Measurements from ENCODE around the gene MAP3K19.
"Not testable (repeated sequence)": the region's sequence is repeated elsewhere in the genome, so short reads cannot be mapped to it uniquely, and the experiment has no call there.

MAP3K19 gene

GRCh38 chr2:135052997-135053474 lies 5.8 kb upstream of the MAP3K19 start:
- DNase-seq (ENCODE audit: low read depth, low spot score): no peak

DNA sequence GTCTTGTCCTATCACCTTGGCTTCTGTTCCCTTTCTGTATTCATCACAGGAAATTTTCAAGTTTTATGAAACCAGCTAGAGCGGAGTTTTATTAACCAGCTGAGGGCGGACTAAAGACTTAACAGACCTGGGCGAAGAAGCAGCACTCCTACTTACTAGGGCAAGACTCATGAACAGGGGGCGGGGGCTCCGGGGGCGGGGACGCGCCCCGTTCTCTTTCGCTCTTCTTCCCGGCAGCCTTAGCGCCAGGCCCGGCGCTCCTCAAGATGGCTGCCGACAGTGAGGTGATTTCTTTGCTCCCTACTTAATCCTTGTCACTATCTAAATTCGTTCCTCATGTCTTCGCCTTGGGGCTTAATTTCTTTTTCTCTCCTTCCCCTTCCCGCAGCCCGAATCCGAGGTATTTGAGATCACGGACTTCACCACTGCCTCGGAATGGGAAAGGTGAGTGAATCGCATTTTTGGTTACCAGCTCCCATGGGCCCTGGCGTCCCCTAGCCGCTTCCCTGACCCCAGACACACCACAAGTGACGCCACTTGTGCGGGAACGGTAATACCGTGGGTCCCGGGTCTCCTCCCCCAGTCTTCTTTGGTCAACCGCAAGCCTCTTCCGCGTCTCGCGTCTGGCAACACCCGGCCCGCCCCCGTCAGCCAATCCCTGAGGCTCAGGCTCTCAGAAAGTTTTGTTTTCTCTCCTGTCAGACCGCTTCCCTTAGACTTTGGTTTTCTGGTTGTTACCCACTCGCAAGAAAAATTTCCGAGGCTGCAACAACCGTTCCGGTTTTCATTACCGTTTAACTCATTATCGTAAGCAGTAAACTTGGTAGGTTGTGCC lies 5.0 kb upstream of the MAP3K19 start, which contains the start of gene RAB3GAP1:
Gene RAB3GAP1, plus strand, starts transcription at position 251 of the 835 bp plus-strand sequence. Its CDS starts 16 bp downstream, at position 267.
- peak; percentile 25 for DNase-seq (ENCODE audit: low read depth, low spot score)

DNA sequence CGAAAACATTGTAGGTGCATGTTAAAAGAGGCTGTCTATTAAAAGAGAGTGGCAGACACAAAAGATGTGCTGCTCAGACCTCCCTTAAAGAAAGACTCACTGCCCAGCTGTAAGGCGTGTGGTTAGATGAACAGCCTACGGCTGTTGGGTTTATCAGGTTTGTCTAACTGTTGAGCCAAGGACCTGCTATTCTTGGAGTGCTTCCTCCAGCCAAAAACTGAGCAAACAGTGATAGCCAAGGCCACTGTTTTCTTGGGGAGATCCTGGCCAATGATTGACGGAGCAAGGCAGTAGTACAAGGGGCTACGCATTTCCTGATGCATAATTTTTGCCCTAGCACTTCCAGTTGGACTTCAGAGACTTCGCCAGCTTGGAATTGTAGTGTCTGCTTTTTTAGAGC lies 3.4 kb upstream of the MAP3K19 start:
- DNase-seq (ENCODE audit: low read depth, low spot score): no peak

- DNase-seq (ENCODE audit: low read depth, low spot score): no peak
Measured at GRCh38 chr2:135050132-135050531, 2.9 kb upstream of the MAP3K19 start.

- DNase-seq (ENCODE audit: low read depth, low spot score): no peak
Measured at GRCh38 chr2:135048122-135048521, 875 bp upstream of the MAP3K19 start.

DNA sequence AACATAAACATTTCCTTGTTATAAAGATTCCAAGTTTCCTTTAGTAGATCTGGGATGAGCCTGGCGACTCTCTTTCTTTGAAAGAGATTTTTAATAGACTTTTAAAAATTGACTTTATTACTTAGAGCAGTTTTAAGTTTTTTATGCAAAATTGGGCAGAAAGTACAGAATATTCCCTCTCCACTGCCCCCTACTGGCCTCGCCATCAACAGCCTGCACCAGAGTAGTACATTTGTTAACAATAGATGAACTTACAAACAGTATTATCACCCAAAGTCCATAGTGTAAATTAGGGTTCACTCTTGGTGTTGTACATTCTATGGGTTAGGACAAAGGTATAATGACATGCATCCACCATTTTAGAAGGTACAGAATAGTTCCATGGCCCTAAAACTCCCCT lies 3.9 kb downstream of the MAP3K19 start:
- DNase-seq (ENCODE audit: low read depth, low spot score): no peak

GRCh38 chr2:135037831-135038230 lies 9.4 kb downstream of the MAP3K19 start:
- DNase-seq (ENCODE audit: low read depth, low spot score): no peak

DNA sequence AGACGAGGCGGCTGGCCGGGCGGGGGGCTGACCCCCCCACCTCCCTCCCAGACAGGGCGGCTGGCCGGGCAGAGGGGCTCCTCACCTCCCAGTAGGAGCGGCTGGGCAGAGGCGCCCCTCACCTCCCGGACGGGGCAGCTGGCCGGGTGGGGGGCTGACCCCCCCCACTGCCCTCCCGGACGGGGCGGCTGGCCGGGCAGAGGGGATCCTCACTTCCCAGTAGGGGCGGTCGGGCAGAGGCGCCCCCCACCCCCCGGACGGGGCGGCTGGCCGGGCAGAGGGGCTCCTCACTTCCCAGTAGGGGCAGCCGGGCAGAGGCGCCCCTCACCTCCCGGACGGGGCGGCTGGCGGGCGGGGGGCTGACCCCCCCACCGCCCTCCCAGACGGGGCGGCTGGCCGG lies 14.0 kb downstream of the MAP3K19 start:
- not testable (repeated sequence) for DNase-seq (ENCODE audit: low read depth, low spot score)

DNA sequence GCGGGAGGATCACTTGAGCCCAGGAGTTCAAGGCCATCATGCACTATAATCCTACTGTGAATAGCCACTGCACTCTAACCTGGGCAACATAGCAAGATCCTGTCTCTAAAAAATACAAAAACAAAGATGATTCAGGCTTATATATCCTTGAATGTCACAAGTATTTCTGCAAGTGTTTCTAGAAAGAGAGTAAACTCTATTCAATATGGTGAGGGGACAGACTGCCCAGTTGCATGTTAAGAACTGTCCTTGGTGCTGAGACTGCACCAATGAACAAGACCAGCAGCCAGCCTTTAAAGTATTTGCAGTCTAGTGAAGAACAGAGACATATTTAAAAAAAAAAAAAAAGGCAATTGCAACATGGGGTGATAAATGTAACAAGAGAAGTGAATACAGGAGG lies 16.4 kb downstream of the MAP3K19 start:
- no peak for DNase-seq (ENCODE audit: low read depth, low spot score)

DNA sequence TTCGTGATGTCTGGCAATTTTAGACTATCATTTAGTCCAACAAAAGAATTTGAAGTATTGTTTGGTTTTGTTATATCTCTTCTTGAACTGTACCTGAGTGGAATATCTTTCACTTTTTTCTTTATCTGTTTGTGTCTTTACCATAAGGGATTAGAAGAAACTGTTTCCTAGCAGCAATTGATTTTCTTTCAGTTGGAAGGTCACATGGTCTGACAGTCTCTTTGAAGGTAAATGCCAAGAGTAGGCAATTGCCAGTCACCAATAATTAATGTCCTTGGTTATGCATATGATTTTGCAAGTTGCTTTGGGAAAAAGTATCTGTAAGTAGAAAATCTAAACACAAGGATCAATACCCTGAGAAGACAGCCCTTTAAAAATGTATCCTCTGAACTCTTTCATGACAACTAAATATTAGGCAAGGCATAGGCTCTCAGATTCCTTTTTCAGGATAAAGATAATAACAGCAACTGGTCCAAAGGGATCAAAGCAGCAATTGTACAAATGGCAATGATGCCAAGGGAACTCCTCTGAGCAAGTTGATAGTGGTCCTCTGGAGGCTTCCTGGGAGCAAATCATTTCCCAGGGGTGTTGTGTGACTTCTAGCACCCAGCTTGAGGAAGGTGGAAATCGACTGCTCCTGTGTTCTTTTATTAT lies 17.6 kb downstream of the MAP3K19 start:
- no peak for DNase-seq (ENCODE audit: low read depth, low spot score)

- no peak for DNase-seq (ENCODE audit: low read depth, low spot score)
Measured at GRCh38 chr2:135023886-135024485, 23.3 kb downstream of the MAP3K19 start.

GRCh38 chr2:135022952-135023880 lies 24.0 kb downstream of the MAP3K19 start:
- no peak for DNase-seq (ENCODE audit: low read depth, low spot score)

GRCh38 chr2:135021618-135022017 lies 25.6 kb downstream of the MAP3K19 start:
- DNase-seq (ENCODE audit: low read depth, low spot score): no peak

- no peak for DNase-seq (ENCODE audit: low read depth, low spot score)
Measured at GRCh38 chr2:135011633-135012032, 35.6 kb downstream of the MAP3K19 start.

DNA sequence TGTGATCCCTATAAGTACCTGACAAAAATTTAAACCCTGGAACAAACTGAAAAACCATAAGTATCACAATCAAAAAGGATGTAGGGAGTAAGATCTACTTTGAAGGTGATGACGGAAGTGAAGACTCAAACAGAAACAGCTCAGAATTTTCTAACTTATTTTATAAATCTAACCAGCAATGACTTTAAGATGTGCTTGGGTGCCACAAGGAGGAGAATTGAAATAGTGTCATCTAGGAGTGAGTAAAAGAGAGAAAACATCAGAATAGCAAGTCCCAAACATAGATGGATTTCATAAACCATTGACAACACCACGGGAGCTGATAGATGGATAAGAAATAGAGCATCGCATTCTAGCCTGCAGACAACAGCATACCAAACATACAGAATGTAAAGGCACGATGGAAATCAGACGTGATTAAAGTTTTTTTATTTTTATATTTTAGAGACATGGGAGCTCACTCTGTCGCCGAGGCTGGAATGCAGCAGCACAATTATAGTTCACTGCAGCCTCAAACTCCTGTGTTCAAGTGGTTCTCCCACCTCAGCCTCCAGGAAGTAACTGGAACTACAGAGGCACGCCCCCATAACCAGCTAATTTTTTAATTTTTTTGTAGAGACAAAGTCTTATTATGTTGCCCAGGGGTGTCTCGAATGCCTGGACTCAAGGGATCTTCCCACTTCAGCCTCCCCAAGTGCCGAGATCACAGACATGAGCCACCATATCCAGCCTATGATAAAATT lies 36.9 kb downstream of the MAP3K19 start:
- no peak for DNase-seq (ENCODE audit: low read depth, low spot score)

GRCh38 chr2:135009339-135009738 lies 37.9 kb downstream of the MAP3K19 start:
- no peak for DNase-seq (ENCODE audit: low read depth, low spot score)

DNA sequence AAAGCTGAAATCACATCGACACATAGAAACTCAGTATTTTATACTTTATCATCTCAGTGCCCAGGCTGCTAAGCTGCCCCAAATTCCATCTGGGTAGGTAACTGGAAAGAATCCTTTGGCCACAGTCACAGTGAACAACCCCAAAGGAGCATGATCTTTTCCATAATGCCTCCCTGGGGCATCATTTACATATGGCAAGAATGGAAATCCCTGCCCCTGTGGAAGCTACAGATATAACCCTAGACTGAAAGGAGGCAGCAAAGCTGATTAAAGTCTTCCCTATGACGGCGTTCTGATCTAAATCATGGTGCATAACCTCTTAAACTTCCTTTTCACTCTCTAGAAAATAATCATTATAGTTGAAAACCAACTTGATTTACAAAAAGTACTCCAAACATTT lies 41.5 kb downstream of the MAP3K19 start:
- DNase-seq (ENCODE audit: low read depth, low spot score): no peak

GRCh38 chr2:135004005-135004746 lies 43.1 kb downstream of the MAP3K19 start:
- DNase-seq (ENCODE audit: low read depth, low spot score): peak; percentile 13

DNA sequence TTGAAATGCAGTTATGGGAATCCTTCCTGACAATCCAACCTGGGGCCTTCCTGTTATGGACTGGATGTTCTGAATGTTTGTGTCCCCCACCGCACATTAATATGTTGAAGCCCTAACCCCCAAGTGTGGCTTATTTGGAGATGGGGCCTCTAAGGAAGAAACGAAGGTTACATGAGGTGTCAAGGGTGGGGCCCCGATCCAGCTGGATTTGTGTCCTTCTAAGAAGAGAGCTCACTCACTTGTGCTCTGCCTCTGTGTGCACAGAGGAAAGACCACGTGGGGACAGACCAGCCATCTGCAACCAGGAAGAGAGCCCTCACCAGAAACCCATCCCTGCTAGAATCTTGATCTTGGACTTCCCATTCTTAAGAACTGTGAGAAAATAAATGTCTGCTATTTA lies 44.4 kb downstream of the MAP3K19 start:
- DNase-seq (ENCODE audit: low read depth, low spot score): no peak

DNA sequence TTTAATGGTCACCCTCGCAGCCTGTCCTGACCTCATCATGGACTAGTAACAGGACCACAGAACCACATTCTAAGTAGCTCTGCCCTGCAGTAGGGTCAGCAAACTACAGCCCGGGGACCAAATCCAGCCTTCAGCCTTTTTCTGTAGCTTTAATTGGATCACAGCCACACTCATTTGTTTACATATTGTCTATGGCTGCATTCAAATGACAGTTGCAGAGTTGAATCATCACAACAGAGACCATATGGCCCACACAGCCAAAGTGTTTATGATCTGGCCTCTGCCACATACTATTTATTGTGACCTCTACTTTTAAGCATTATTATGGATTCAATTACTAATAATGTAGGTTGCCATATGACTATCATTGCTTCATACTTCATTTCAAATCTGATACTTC lies 47.7 kb downstream of the MAP3K19 start:
- DNase-seq (ENCODE audit: low read depth, low spot score): no peak

Data from brain pericyte (primary cell).